Measurements from ENCODE around the gene DCHS1.

Gene DCHS1

DNA sequence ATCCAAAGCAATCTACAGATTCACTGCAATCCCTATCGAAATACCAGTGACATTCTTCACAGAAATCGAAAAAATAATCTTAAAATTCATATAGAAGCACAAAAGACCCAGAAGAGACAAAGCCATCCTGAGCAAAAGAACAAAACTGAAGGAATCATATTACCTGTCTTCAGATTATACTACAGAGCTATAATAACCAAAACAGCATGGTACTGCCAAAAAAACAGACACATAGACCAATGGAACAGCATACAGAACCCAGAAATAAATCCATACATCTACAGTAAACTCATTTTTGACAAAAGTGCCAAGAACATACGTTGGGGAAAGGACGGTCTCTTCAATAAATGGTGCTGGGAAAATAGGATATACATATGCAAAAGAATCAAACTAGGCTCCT, 71.1 kb downstream of the DCHS1 start:
- no peak for FAIRE-seq

DNA sequence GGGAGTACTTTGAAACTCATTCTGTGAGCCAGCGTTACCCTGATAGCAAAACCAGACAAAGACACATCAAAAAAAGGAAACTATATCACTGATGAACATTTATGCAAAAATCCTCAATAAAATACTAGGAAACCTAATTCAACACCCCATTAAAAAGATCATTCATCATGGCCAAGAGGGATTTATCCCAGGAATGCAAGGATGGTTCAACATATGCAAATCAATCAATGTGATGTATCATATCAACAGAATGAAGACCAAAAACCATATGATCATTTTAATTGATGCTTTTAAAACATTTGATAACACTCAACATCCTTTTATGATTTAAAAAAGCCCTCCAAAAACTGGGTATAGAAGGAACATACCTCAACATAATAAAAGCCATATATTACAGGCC, 72.0 kb downstream of the DCHS1 start:
- no peak for FAIRE-seq

DNA sequence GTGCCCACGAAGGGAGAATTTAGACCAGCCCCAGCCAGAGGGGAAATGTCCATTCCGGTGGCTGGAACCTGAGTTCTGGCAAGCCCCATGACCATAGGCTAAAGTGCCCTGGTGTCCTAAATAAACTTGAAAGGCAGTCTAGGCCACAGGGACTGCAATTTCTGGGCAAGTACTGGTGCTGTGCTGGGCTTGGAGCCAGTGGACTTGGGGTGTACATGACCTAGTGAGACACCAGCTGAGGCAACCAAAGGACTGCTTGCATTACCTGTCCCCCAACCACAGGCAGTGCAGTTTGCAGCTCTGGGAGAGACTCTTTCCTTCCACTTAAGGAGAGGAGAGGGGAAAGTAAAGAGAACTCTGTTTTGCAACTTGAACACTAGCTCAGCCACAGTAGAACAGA, 75.9 kb downstream of the DCHS1 start:
- no peak for FAIRE-seq

DNA sequence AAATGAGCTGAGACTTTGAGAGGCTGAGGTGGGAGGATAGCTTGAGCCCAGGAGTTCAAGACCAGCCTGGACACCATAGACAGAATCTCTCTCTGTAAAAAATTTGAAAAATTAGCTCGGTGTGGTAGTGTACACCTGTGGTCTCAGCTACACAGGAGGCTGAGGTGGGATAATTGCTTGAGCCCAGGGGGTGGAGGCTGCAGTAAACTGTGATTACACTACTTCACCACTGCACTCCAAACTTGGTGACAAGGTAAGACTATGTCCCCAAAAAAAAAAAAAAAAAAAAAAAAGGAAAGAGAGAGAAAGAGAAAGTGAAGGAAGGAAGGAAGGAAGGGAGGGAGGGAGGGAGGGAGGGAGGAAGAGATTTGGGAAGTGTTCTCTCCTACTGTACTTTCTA, 77.5 kb downstream of the DCHS1 start:
- no peak for FAIRE-seq

DNA sequence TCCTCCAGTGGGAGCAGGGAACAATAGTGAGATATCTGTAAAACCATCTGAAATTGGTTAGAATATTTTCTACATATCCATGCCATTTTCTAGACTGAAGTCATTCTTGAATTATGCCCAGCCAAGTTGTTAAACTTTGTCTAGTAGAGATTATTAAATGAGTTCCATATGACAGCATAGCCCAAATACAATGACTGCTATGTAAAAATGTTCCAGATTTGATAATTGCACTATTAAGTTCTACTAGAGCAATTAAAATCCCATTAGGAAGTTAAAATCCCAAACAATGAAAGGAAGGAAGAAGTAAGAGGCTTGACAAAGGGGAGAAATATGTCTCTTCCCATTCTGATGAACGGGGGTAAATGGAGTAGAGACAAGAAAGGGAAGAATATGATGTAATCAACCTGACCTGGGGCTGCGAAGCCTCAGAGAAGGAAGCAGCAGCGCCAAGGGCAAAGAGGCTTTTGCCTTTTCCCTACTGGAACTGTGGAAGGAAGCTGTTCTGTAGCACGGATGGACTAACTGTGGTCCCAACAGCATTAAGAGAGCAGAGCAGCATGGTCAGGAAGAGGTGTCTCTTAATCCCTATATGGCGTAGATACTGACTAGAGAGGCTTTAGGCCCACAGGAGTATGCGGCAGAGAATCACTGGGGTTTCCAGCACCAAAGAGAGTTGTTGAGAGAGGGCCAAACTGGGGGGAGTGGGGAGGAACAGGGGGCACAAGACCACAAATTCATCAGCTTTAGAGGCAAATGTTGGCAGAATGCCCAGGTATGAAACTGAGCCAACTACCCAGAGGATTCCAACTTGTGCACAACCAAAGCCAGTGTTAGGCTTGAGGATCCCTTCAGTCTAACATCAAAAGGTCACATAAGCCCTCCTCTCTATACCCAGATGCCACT, 78.9 kb downstream of the DCHS1 start:
- no peak for FAIRE-seq

DNA sequence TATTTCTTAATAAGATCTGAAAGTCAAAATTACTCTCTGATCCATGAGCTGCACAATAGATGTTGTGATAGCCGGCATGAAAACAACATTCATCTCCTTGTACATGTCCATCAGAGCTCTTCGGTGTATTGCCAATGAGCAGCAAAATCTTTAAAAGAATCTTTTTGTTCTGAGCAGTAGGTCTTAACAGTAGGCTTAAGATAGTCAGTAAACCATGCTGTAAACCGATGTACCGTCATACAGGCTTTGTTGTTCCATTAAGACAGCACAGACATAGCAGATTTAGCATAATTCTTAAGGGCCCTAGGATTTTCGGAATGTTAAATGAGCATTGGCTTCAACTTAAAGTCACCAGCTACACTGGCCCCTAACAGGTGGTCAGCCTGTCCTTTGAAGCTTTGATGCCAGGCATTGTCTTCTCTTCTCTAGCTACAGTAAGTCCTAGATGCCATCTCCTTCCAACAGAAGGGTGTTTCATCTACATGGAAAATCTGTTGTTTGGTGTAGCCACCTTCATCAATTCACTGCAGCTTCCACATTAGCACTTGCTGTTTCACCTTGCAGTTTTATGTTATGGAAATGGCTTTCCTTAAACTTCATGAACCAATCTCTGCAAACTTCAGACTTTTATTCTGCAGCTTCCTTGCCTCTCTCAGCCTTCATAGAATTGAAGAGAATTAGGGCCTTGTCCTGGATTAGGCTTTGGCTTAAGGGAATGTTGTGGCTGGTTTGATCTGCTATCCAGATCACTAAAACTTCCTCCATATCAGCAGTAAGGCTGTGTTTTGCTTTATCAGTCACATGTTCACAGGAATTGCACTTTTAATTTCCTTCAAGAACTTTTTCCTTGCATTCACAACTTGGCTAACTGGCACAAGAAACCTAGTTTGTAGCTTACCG, 80.5 kb downstream of the DCHS1 start:
- no peak for FAIRE-seq

DNA sequence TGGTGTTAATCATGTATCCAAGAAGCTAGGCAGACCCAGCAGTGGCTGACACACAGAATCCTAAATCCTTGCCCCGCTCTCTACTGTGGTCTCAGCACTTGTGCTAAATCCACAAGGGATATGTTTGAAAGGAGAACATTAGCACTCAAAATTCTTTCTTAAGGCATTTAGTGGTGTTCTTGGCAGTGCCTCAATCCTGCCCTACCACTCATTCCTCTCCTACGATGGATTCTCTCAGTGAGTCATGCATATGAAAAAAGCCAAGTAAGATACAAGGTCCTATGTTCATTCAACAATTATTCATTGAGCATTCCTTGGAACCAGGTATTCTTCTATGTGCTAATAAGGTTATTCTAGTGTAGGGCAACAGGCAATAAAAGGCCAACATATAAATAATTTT, 83.4 kb downstream of the DCHS1 start:
- FAIRE-seq: no peak

DNA sequence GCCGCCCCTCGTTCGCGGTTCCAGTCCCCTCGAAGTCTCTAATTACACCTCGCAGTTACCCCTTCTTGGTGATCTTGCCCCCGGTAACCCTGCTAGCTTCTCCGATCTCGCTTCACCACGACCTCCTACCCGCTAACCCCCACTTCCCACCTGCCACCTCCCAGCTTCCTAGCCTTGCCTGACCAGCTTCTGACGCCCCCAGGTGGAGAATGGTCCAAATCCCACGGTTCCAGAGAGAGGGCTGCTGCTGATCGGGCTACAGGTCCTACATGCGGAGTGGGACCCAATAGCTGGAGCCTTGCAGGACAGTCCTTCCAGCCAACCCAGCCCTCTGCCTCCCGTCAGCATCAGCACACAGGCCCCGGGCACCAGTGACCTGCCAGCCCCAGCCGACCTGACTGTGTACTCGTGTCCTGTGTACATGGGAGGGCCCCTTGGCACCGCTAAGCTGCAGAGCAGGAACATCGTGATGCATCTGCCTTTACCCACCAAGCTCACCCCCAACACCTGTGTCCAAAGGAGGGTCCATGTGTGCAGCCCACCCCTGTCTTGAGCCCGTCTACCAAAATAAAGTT, 84.1 kb downstream of the DCHS1 start:
- no peak for FAIRE-seq
